HG03457 (cell line): Measurements from ENCODE around the gene RAPGEF1.
"Not testable (repeated sequence)": the region's sequence is repeated elsewhere in the genome, so short reads cannot be mapped to it uniquely, and the experiment has no call there.

Source experiments
- ATAC-seq: cut with Tn5 transposase; IDR thresholded peaks from one replicate; pipeline ENCODE4 v1.9.1; 2021; ENCODE audit warnings: moderate number of reproducible peaks; ENCODE audit not compliant: unreplicated experiment

Gene RAPGEF1, protein sequence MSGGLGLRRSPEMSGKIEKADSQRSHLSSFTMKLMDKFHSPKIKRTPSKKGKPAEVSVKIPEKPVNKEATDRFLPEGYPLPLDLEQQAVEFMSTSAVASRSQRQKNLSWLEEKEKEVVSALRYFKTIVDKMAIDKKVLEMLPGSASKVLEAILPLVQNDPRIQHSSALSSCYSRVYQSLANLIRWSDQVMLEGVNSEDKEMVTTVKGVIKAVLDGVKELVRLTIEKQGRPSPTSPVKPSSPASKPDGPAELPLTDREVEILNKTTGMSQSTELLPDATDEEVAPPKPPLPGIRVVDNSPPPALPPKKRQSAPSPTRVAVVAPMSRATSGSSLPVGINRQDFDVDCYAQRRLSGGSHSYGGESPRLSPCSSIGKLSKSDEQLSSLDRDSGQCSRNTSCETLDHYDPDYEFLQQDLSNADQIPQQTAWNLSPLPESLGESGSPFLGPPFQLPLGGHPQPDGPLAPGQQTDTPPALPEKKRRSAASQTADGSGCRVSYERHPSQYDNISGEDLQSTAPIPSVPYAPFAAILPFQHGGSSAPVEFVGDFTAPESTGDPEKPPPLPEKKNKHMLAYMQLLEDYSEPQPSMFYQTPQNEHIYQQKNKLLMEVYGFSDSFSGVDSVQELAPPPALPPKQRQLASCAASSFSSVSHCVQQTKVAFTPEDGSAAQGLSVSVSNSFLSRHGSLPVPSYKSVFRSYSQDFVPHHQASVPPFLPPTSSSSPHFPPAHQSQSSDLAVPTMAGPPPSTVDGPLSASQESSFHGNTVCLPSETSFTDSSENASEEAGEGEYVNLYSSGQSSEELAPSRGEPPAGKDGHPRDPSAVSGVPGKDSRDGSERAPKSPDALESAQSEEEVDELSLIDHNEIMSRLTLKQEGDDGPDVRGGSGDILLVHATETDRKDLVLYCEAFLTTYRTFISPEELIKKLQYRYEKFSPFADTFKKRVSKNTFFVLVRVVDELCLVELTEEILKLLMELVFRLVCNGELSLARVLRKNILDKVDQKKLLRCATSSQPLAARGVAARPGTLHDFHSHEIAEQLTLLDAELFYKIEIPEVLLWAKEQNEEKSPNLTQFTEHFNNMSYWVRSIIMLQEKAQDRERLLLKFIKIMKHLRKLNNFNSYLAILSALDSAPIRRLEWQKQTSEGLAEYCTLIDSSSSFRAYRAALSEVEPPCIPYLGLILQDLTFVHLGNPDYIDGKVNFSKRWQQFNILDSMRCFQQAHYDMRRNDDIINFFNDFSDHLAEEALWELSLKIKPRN (N-terminal part only)

DNA sequence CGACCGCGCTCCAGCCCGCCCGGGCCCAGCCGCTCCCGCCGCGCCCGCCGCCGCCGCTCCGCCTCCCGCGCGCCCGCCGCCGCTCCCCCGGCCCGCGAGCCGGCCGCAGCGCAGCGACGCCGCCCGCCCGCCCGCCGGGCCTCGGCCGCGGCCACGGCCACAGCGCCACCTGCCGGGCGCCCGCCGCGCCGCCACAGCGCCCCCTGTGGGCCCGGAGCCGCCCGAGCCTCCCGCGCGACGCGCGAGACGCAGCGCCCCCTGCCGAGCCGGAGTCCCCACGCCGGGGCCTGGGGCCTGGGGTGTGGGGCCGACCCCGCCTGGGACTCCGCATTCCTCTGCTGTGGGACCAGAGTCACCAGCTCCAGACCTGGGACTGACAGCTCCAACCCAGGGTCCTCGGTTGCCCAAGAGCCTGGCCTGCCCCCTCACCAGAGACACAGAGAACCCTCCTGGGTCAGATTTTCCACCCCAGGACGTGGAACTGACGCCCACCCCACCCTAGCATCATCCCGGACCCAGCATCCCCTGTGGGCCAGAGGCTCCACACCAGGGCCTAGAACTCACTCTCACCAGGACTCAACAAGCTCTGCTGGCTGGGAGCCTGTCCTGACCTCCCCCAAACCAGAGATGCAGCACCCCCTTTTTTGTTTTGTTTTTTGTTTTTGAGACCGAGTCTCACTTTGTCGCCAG is at the start of gene RAPGEF1:
TSS of gene RAPGEF1 (minus strand) at position 118 of the 690 bp plus-strand sequence. CDS start 246 bp downstream, outside the sequence.
- ATAC-seq = peak; percentile 32

DNA sequence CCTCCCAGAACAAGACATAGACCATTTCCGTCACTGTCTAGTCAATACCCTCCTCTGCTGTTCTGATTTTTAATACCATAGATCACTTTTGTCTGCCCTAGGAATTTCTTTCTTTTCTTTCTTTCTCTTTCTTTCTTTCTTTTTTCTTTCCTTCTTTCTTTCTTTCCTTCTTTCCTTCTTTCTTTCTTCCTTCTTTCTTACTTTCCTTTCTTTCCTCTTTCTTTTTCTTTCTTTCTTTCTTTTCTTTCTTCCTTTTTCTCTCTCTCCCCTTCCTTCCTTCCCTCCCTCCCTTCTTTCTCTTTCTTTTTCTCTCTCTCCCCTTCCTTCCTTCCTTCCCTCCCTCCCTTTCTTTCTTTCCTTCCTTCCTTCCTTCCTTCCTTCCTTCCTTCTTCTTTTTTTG is 49.0 kb upstream of the RAPGEF1 start:
- no peak for ATAC-seq

DNA sequence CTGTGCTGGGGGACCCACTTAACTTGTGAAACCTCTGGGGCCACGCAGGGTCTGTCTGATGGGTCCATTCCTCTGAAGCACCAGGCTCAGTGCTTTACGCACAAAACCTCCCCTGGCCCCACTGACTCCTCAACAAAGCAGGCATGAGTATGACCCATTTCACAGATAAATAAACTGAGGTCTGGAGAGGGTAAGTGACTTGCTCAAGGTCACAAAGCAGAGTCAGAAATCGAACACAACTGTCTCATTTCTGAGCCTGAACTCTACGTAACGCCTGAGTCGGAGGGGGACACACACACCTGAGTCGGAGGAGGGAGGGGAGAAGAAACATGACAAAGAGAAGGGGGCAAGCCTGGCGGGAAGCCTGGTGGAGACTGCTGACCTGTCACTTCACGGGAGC is 48.0 kb upstream of the RAPGEF1 start:
- ATAC-seq = no peak

DNA sequence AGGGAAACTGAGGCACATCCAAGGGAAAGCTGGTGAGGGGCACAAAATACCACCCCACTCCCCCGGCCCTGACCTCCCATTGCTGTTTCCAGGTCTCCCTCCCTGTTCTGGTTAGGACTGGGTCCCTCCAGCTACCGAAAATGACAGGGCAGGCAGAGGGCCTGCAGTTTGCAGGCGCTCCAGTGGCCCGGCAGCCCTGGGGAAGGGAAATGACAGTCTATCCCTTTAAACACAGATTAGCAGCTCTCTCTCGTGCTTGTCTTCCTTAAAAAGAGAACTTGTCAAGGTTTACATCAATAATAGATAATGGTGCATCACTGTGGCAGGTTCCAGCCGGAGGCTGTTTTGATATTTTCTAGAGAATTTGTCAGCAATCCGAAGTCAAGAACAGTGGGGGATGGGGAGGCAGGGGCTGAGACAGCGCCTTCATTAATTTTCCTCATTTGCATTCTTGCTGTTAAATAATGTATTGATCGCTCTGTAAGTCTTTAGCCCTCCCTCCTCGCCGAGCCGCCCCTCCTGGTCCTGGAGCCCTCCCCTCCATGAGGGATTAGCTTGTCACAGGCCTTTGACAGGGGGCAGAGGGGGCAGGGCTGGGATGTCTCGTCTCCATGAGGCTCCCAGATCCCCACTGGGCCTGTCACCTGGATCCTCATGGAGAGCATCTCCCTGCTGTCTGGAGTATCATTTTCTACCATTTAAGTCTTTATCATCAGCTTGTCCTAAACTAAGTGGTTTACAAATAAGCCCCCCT is 45.0 kb upstream of the RAPGEF1 start:
- no peak for ATAC-seq

DNA sequence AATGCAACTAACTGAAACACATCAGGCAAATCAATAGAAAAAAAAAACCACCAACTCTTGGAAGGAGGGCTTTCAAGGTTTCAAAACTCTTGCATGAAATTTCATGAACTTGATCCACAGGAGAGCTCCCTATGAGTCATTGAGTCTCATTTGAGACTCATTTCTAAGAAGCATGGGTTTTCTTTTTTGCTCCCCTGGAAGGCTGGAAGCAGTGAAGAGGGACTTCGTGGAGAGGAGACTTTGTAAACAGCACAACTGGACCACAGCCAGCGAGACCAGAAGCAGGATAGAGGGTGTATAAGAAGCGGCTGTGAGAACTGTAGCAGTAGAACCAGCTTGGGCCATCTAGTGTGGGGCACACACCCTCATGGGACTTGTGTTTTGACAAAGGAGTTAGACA is 41.2 kb upstream of the RAPGEF1 start:
- no peak for ATAC-seq

DNA sequence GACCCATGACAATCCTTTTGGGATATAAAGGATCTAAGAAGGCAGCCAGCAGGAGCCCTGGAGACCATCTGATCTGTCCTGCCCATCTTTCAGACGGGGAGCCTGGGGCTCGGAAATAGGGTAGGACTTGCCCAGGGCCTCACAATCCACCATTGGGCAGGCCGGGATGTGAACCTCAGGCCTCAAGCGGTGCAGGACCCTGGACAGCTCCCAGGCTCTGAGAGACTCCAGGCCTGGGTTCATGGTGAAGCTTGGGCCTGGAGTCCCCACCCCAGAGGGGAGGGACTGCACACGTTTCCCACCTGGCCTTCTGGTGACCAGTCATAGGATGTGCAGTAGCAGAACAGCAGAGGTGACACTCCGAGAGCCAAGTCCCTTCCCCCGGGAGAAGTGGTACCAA is 36.6 kb upstream of the RAPGEF1 start:
- ATAC-seq = no peak

DNA sequence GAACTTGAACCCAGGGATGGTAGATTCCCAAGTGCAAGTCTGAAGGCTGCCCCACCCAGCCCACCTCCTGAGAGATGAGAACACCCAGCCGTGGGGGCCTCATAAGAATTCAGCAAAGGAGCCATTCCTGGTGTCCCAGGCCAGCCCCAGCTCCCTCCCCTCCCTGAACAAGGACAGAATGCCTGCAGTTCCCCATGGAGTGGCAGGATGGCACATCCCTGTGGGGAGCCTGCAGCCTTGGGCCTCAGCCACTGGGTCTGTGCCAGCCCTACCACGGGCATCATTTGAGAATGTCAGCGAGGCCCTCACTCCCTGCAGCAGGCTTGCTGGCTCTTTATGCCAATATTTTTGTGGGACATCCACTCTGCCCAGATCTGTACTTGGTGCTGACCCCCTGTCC is 36.2 kb upstream of the RAPGEF1 start:
- no peak for ATAC-seq

DNA sequence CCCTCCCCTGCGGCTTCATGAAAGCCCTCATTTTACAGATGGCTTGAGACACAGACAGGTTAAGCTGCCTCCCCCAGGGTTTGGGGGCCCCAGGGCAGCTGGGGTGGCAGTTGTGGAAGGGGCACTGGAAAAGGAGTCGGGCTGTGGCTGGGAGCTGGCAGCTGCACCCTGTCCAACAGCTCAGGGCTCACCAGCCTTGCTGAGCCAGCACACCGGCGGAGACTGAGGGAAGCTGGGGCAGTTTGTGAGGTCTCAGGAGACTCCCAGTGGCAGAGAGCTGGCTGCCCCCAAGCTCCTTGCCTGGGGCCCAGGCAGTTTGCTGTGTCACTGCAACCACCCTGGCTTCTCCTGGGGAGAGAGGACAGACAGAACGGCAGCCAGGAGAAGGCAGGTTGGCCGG is 34.8 kb upstream of the RAPGEF1 start:
- ATAC-seq = no peak

DNA sequence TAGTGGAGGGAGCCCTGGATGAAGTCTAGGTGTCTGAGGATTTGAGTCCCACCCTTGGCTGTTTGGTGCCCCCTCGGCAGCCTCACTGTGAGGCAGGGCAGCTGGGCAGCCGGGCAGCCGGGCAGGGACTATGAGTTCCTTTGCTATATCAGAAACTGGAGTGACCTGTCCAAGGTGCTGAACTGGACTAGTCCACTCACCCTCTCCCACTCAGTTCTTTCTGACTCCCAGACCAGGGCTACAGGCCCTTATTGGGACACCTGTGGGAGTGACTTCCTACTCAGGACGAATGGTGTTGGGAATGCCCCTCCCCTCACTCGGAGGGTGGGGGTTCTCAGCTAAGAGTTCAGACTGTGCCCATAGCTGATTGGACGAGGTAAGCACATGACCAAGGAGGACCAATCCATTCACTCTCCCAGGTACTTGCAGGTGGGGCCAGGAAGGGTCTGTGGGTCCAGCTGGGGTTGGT is 34.1 kb upstream of the RAPGEF1 start:
- ATAC-seq = no peak

DNA sequence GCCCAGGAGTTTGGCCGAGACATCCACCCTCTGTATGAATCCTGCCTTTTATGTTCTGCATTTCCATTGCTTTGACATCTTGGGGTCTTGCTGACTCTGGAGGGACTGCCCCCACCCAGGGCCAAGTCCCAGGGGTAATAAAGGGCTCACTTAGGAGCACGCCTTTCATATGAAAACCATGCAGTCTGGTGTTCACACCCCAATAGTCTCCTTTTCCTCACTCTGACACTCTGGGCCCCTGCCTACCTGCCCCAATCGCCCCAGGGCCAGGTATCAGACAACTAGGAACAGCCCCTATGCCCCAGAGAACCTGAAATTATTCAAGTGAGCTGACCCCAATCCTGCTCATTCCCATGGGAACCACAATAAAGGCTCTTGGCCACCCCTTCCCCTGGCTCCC is 33.1 kb upstream of the RAPGEF1 start:
- no peak for ATAC-seq

DNA sequence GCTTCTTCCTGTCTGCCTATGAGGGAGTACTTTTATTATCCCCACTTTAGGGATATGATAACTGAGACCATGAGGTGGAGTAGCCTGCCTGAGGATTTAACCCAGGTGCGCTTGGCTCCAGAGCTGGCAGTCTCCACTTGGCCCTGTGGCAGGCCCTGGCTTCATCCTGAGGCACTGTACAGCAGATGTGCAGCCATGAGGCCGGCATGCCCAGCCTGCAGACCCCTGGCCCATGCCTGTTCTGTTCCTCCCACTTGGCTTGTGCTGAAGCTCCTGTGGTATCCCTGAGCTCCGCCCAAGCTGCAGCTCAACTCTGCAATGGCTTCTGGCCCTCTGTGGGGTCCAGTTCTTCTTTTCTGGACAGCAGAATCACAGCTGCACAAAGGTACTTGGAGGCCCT is 31.8 kb upstream of the RAPGEF1 start:
- ATAC-seq = no peak

DNA sequence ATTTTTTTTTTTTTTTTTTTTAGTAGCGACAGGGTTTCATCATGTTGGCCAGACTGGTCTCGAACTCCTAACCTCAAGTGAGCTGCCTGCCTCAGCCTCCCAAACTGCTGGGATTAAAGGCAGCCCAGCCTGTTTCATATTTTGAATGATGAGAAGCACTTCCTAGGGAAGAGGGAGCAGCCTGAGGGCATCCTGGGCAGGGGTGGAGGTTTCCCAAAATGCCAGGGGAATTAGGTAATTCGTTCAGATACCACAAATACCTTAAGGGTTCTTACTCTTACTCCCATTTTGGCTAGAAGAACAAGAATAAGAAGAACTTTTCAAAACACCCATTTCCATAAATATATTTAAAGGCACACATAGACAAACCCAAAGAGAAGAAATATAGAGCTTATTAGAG is 29.5 kb upstream of the RAPGEF1 start:
- ATAC-seq = no peak

DNA sequence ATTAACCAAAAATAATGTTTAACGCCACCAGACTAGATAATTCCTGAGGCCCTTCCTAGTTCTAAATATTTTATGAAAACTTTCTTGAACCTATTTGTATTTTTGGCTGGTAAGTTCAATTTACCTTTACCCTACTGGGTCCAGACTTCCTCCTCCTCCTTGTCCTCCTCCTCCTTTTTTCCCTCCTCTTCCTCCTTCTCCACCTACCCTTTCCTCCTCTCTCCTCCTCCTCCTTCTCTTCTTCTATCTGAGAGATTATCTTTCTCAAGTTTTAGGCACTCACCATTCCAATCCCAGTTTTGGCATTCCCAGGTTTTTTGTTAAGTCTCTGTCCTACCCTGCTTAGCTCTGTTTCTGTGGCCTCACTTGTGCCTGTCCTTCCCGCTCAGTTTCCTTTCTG is 24.7 kb upstream of the RAPGEF1 start:
- no peak for ATAC-seq

DNA sequence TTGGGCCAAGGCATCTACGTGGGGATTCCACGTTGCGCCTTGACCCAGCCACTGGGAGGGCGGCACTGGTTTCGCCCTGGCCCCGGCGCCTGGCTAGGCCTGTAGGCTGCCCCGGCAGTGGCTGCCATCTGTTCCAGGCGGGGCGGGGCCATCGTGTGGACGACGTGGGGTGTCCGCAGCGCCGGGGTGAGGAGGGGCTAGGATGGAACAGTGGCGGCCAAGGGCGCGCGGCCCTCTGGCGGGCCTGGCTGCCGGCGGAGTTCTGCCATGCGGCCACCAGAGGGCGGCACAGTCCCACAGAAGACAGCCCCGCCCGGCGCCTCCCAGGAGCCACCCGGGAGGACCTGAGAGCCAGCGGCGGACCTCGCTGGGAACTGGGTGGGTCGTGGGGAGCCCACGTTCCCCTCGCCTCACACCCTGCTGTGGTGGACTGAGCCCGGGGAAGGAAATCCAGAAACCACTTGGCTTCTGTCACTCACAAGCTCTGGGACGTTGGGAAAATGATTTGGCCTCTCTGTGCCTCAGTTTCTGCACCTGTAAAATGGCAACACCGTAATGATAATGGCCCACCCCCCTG is 22.6 kb upstream of the RAPGEF1 start:
- no peak for ATAC-seq

DNA sequence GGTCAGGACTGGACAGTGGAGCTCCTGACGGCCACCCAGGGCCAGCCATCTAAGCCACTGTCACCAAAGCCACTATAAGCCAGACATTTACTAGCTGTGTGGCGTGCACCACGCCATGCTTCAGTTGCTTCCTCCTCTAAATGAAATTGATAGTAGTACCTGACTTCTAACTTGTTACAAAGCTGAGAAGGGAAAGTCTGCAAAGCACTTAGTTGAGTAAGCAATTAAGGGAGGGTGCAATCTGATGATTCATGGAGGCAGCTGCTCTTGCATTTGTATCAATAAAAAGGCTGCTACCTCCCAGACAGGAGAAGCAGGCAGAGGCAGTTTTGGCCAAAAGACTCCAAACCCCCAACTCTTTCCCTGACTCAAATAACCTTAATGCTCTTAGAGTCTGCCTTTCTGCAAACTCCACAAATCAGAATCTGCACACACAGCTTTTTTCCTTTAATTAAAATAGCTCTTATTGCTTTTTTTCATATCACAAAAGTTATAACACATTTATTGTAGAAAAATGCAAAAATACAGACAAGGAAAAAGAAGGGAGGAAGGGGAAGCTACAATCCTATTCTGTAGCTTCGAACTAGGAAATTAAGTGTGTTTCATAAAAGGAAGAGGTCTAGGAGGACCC is 19.3 kb upstream of the RAPGEF1 start:
- no peak for ATAC-seq

DNA sequence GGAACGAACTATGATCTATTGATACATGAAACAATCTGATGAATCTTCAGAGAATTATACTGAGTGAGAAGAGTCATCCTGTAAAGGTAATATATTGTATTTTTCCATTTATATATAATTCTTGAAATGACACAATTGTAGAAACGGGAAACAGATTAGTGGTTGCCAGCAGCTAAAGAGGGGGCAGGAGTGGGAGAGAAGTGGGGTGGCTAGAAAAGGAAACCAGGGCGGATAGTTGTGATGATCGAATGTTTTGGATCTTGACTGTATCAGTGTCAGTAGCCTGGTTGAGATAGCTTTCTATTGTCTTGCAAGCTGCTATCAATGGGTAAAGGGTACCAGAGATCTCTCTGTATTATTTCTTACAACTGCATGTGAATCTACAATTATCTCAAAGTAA is 17.7 kb upstream of the RAPGEF1 start:
- no peak for ATAC-seq

DNA sequence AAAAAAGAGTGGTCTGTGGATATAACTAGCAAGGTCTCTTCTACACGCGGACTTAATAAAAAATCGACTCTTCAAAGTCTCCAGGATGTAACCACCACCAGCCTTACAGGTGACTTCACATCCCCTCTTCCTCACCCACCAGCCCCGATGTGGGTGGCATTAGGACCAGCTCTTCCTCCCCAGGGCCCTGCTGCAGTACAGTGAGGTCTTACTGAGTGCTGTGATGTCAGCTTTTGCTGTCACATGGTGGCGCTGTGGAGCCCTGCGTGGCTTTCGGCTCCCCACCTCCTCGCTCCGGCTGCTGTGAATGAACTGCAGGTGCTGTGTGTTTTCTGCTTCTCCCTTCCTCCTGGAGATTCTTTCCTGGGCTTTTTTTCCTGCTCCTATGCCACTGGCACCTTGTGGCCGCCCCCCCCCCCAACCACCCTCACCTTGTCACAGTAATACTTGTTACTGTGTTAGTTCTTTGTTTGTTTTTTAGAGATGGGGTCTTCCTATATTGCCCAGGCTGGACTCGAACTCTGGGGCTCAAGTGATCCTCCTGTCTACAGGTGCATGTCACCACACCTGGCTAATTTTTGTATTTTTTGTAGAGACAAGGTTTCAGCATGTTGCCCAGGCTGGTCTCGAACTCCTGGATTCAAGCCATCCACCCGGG is 15.8 kb upstream of the RAPGEF1 start:
- no peak for ATAC-seq

DNA sequence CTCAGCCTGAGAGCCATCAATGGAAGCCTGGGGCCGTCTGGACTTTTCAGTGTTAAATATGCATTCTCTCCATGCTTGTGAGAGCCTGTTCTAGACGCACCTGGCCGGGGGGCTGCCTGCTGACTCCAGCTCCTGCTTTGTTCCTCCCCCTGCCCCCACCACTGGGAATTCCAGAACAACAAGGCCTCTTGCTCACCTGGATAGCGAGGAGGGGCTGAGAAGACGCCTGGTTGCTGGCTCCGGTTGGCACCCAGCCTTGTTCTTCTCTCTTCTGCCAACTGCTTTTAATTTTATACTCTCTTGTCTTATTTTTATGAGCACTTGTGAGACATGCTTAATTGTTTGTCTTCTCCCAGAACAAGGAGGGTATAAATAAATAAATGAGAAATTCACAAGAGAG is 15.0 kb upstream of the RAPGEF1 start:
- ATAC-seq = no peak

DNA sequence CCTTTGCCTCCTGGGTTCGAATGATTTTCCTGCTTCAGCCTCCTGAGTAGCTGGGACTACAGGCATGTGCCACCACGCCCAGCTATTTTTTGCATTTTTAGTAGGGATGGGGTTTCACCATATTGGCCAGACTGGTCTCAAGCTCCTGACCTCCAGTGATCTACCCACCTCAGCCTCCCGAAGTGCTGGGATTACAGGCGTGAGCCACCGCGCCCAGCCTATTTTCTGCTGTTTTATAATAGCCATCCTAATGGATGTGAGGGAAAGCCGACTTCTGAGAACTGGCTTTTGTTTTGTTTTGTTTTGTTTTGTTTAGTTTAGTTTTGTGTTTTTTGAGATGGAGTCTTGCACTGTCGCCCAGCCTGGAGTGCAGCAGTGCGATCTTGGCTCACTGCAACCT is 13.9 kb upstream of the RAPGEF1 start:
- not testable (repeated sequence) for ATAC-seq
